ENCODE results near the gene ATP9A.
"Not testable (repeated sequence)": the region's sequence is repeated elsewhere in the genome, so short reads cannot be mapped to it uniquely, and the experiment has no call there.

ATP9A gene

DNA sequence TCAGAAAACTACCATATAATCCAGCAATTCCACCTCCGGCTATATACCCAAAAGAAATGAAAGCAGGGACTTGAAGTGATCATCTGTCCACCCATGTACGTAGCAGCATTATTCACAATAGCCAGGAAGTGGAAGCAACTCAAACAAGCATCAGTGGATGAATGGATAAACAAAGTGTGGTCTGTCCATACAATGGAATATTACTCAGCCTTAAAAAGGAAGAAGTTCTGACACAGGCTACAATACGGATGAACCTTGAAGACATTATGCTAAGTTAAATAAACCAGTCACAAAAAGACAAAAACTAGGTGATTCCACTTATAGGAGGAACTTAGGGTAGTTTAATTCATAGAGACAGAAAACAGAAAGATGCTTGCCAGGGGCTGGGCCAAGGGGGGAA, 76.5 kb downstream of the ATP9A start:
- no peak overlapping the region for H3K4me3 ChIP-seq (ENCODE audit: low read depth, low read length)
- no peak for TF ChIP-seq MYC (IDR thresholded peaks at IDR 0.05; ENCODE audit: low read depth, low read length)
- TF ChIP-seq, protein P1, sequence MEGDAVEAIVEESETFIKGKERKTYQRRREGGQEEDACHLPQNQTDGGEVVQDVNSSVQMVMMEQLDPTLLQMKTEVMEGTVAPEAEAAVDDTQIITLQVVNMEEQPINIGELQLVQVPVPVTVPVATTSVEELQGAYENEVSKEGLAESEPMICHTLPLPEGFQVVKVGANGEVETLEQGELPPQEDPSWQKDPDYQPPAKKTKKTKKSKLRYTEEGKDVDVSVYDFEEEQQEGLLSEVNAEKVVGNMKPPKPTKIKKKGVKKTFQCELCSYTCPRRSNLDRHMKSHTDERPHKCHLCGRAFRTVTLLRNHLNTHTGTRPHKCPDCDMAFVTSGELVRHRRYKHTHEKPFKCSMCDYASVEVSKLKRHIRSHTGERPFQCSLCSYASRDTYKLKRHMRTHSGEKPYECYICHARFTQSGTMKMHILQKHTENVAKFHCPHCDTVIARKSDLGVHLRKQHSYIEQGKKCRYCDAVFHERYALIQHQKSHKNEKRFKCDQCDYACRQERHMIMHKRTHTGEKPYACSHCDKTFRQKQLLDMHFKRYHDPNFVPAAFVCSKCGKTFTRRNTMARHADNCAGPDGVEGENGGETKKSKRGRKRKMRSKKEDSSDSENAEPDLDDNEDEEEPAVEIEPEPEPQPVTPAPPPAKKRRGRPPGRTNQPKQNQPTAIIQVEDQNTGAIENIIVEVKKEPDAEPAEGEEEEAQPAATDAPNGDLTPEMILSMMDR (IDR thresholded peaks at IDR 0.05; ENCODE audit: low read depth, low read length), result no peak
- TF ChIP-seq, protein P2, sequence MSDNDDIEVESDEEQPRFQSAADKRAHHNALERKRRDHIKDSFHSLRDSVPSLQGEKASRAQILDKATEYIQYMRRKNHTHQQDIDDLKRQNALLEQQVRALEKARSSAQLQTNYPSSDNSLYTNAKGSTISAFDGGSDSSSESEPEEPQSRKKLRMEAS (IDR thresholded peaks at IDR 0.05; ENCODE audit: low read depth, low read length), result no peak
- no peak for TF ChIP-seq POLR2A (IDR thresholded peaks at IDR 0.05; ENCODE audit: extremely low read depth, insufficient read length)
- no peak for DNase-seq (ENCODE audit: low read depth)

DNA sequence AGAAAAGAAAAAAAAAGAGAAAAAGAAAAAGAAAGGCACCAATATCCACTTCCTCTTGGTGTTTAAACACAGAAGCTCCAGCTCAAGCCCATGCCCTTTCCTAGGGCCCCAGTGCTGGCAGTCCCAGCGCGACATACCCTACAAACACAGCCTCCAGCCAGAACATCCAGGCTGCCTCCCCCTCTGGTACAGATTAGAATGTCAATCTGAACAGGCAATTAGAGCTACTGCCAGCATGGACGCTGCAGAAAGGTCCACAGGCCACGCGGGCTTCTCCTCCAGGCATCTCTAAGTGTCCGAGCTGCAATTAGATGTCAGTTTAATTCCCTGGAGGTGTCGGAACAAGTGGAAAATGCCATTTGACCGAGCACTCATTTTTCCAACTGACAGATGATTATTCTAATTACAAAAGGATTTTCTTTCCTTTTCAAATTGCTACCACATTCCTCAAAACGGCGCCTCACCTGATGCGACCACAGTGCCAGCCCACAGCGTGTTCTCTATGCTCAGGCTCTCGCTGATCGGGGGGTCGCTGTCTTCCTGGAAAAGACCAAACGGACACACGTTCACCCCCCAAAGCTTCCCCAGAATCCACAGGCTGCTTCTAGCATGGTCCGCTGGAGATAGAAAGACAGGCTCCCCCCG, 79.5 kb downstream of the ATP9A start:
- H3K4me3 ChIP-seq (ENCODE audit: low read depth, low read length), result no peak overlapping the region
- DNase-seq (ENCODE audit: low read depth), result no peak
- TF ChIP-seq MYC (IDR thresholded peaks at IDR 0.05; ENCODE audit: low read depth, low read length) (no peak), POLR2A (IDR thresholded peaks at IDR 0.05; ENCODE audit: extremely low read depth, insufficient read length) (no peak)
- TF ChIP-seq, protein P1 (IDR thresholded peaks at IDR 0.05; ENCODE audit: low read depth, low read length), result no peak
- TF ChIP-seq, protein P2 (IDR thresholded peaks at IDR 0.05; ENCODE audit: low read depth, low read length), result no peak

DNA sequence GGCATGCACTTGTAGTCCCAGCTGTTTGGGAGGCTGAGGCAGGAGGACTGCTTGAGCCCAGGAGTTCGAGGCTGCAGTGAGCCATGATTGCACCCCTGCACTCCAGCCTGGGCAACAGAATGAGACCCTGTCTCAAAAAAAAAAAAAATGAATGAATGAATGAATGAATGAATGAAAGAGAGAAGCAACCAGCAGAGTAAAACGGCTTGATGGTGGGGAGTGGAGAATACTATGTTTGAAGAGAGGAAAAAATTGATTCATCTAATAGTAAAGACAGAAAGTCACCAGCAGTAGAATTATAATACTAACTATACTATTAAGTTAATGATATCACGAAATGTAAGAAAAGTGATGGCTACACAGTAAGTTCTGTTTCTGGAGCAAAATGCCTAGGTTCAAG, 80.6 kb downstream of the ATP9A start:
- TF ChIP-seq, protein P1 (IDR thresholded peaks at IDR 0.05; ENCODE audit: low read depth, low read length), result no peak
- TF ChIP-seq, protein P2 (IDR thresholded peaks at IDR 0.05; ENCODE audit: low read depth, low read length), result no peak
- TF ChIP-seq MYC (IDR thresholded peaks at IDR 0.05; ENCODE audit: low read depth, low read length) (no peak), POLR2A (IDR thresholded peaks at IDR 0.05; ENCODE audit: extremely low read depth, insufficient read length) (no peak)
- DNase-seq (ENCODE audit: low read depth), result no peak
- H3K4me3 ChIP-seq (ENCODE audit: low read depth, low read length), result no peak overlapping the region

DNA sequence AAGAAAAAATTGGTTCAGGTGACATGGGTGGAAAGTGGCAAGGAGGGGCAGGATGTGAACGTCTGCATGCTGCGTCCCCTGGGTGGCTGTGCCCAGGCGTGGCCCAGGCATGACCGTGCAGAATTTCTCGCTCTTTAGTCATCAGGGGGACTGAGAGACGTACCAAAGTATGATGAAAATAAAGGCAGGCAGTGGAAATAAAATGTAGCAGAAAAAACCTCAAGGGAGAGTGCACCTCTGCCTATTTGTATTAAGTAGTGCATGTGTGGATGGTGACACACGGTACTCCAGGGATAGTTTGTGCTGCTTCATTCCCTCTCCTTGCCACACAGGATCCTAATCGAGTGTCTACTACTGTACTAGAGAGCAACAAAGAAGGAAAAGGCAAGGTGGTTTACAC, 81.1 kb downstream of the ATP9A start:
- DNase-seq (ENCODE audit: low read depth), result peak; percentile 35
- TF ChIP-seq POLR2A (IDR thresholded peaks at IDR 0.05; ENCODE audit: extremely low read depth, insufficient read length), result no peak
- TF ChIP-seq, protein P1 (IDR thresholded peaks at IDR 0.05; ENCODE audit: low read depth, low read length), result no peak
- TF ChIP-seq, protein P2 (IDR thresholded peaks at IDR 0.05; ENCODE audit: low read depth, low read length), result no peak
- no peak overlapping the region for H3K4me3 ChIP-seq (ENCODE audit: low read depth, low read length)

DNA sequence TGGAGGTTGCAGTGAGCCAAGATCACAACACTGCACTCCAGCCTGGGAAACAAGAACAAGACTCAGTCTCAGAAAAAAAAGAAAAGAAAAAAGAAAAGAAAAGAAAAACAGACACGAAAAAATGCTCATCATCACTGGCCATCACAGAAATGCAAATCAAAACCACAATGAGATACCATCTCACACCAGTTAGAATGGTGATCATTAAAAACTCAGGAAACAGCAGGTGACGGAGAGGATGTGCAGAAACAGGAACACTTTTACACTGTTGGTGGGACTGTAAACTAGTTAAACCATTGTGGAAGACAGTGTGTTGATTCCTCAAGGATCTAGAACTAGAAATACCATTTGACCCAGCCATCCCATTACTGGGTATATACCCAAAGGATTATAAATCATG, 82.7 kb downstream of the ATP9A start:
- not testable (repeated sequence) for DNase-seq (ENCODE audit: low read depth); H3K4me3 ChIP-seq (ENCODE audit: low read depth, low read length)

DNA sequence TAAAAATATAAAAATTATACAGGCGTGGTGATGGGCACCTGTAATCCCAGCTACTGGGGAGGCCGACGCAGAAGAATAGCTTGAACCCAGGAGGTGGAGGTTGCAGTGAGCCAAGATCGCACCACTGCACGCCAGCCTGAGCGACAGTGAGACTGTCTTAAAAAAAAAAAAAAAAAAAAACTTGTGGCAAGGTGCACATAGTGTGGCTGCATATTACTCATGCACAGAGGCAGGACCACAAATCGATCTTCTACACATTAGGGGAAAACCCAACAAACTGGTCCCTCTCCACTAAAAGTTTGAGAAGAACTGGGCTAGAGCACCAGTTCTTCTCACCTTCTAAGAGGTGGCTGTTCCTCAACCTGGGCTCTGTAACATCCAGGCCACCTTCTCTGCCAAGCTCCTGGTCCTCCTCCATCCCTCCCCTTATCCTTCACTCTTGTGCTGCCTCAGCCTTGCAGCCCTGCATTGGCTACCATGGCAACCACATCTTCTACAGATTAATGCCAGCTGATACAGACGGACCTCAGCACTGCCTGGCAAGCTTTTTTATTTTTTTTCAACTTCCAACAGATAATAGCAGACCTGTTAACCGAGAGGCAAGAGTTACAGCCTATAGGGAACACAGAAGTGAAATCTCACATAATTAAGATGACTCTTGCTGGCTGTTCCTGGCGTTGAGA, 88.0 kb downstream of the ATP9A start:
- DNase-seq (ENCODE audit: low read depth), result no peak
- TF ChIP-seq, protein P2 (IDR thresholded peaks at IDR 0.05; ENCODE audit: low read depth, low read length), result no peak
- TF ChIP-seq, protein P1 (IDR thresholded peaks at IDR 0.05; ENCODE audit: low read depth, low read length), result no peak
- TF ChIP-seq POLR2A (IDR thresholded peaks at IDR 0.05; ENCODE audit: extremely low read depth, insufficient read length), result no peak
- no peak for TF ChIP-seq MYC (IDR thresholded peaks at IDR 0.05; ENCODE audit: low read depth, low read length)
- H3K4me3 ChIP-seq (ENCODE audit: low read depth, low read length), result no peak overlapping the region
